GM18519 (cell line): ENCODE results near the gene EME2.

ENCODE experiments used
- ATAC-seq: cut with Tn5 transposase; IDR thresholded peaks from one replicate; pipeline ENCODE4 v1.9.1; 2021; ENCODE audit warnings: mild to moderate bottlenecking, moderate library complexity; ENCODE audit not compliant: unreplicated experiment, low FRiP score

EME2 gene

GRCh38 chr16:1765826-1766225, 6.8 kb upstream of the EME2 start:
- no peak for ATAC-seq

GRCh38 chr16:1766231-1766630, 6.4 kb upstream of the EME2 start:
- ATAC-seq, result no peak

GRCh38 chr16:1766701-1767100, 5.9 kb upstream of the EME2 start:
- no peak for ATAC-seq

GRCh38 chr16:1767116-1767994, 5.3 kb upstream of the EME2 start:
- ATAC-seq, result no peak

GRCh38 chr16:1768061-1768766, 4.4 kb upstream of the EME2 start:
- ATAC-seq, result no peak

GRCh38 chr16:1768767-1769401, 3.7 kb upstream of the EME2 start:
- ATAC-seq, result no peak

GRCh38 chr16:1769402-1770300, 3.0 kb upstream of the EME2 start:
- no peak for ATAC-seq

GRCh38 chr16:1770328-1771187, 2.1 kb upstream of the EME2 start:
- no peak for ATAC-seq

- no peak for ATAC-seq
Measured at GRCh38 chr16:1771188-1771863, 1.3 kb upstream of the EME2 start, which contains the start of gene NME3. TSS of gene NME3 (minus strand) at chr16:1771543. CDS start at chr16:1771534, 9 bp downstream.

- no peak for ATAC-seq
Measured at GRCh38 chr16:1771864-1772361, 697 bp upstream of the EME2 start.

GRCh38 chr16:1772908-1773702, 495 bp downstream of the EME2 start, which contains the start of gene MRPS34:
TSS of gene MRPS34 (minus strand) at chr16:1773134. CDS start at chr16:1773119, 15 bp downstream.
- no peak for ATAC-seq

- ATAC-seq, result no peak
Measured at GRCh38 chr16:1773703-1774447, 1.3 kb downstream of the EME2 start.

- ATAC-seq, result no peak
Measured at GRCh38 chr16:1774448-1774780, 1.8 kb downstream of the EME2 start.

- ATAC-seq, result no peak
Measured at GRCh38 chr16:1775006-1775845, 2.6 kb downstream of the EME2 start.

- ATAC-seq, result no peak
Measured at GRCh38 chr16:1775846-1776671, 3.4 kb downstream of the EME2 start.

GRCh38 chr16:1776672-1776955, 4.0 kb downstream of the EME2 start:
- no peak for ATAC-seq
